WERI-Rb-1 (cell line): Measurements from ENCODE around the gene PSMA6.

Experiments used
- DNase-seq: peaks from one replicate; pipeline ENCODE4 v3.0.0-alpha.2; 2020
- H3K27ac ChIP-seq: fragments of 250-450 bp; sonication (Bioruptor Pico); 2 replicates; pipeline ENCODE4 v1.5.1; 2020; ENCODE audit warnings: mild to moderate bottlenecking, moderate library complexity
- H3K27me3 ChIP-seq: fragments of 250-450 bp; sonication (Bioruptor Pico); 2 replicates; pipeline ENCODE4 v1.5.1; 2021; ENCODE audit warnings: mild to moderate bottlenecking, low read depth, moderate library complexity; ENCODE audit not compliant: insufficient read depth, severe bottlenecking
- H3K36me3 ChIP-seq: fragments of 250-450 bp; sonication (Bioruptor Pico); 2 replicates; pipeline ENCODE4 v1.5.1; 2020; ENCODE audit warnings: mild to moderate bottlenecking, moderate library complexity
- H3K4me3 ChIP-seq: 2 replicates; pipeline ENCODE4 v1.5.1; 2011; ENCODE audit warnings: low read depth, mild to moderate bottlenecking, control low read depth, low read length
- H3K9me3 ChIP-seq: fragments of 250-450 bp; sonication (Bioruptor Pico); 2 replicates; pipeline ENCODE4 v1.5.1; 2021; ENCODE audit warnings: mild to moderate bottlenecking, moderate library complexity; ENCODE audit not compliant: severe bottlenecking
- CTCF ChIP-seq: IDR thresholded peaks from 2 replicates; pipeline ENCODE4 v1.5.1; 2011; ENCODE audit warnings: low read depth, mild to moderate bottlenecking, control low read depth, inconsistent platforms, low read length

The PSMA6 gene

GRCh38 chr14:35362450-35362849, 70.3 kb downstream of the PSMA6 start:
- no peak for DNase-seq
- H3K36me3 ChIP-seq: no peaks in the 10 kb centered on the region
- no peaks in the 10 kb centered on the region for H3K9me3 ChIP-seq
- H3K4me3 ChIP-seq: no peak overlapping the region
- H3K27me3 ChIP-seq: no peaks in the 10 kb centered on the region
- no peak overlapping the region for H3K27ac ChIP-seq
- no peak for TF ChIP-seq CTCF

GRCh38 chr14:35362911-35363374, 70.8 kb downstream of the PSMA6 start:
- Histone ChIP-seq H3K27me3 (no peaks in the 10 kb centered on the region), H3K36me3 (no peaks in the 10 kb centered on the region), H3K9me3 (no peaks in the 10 kb centered on the region), H3K4me3 (no peak overlapping the region), H3K27ac (no peak overlapping the region)
- no peak for DNase-seq
- no peak for TF ChIP-seq CTCF

- no peaks in the 10 kb centered on the region for H3K9me3 ChIP-seq
- H3K27me3 ChIP-seq: no peaks in the 10 kb centered on the region
- no peaks in the 10 kb centered on the region for H3K36me3 ChIP-seq
- no peak overlapping the region for H3K27ac ChIP-seq
- H3K4me3 ChIP-seq: no peak overlapping the region
- DNase-seq: no peak
- no peak for TF ChIP-seq CTCF
Observed at GRCh38 chr14:35365130-35366055, 73.2 kb downstream of the PSMA6 start.

- DNase-seq: no peak
- H3K27ac ChIP-seq: no peak overlapping the region
- no peak overlapping the region for H3K4me3 ChIP-seq
- H3K27me3 ChIP-seq: no peaks in the 10 kb centered on the region
- no peaks in the 10 kb centered on the region for H3K9me3 ChIP-seq
- no peak for TF ChIP-seq CTCF
- H3K36me3 ChIP-seq: no peaks in the 10 kb centered on the region
Observed at GRCh38 chr14:35366056-35366451, 73.9 kb downstream of the PSMA6 start.

- Histone ChIP-seq H3K4me3 (no peak overlapping the region), H3K27ac (no peak overlapping the region), H3K27me3 (no peaks in the 10 kb centered on the region), H3K36me3 (no peaks in the 10 kb centered on the region), H3K9me3 (no peaks in the 10 kb centered on the region)
- no peak for TF ChIP-seq CTCF
- no peak for DNase-seq
Observed at GRCh38 chr14:35366521-35366976, 74.4 kb downstream of the PSMA6 start.

- Histone ChIP-seq H3K4me3 (no peak overlapping the region), H3K27me3 (no peaks in the 10 kb centered on the region), H3K36me3 (no peaks in the 10 kb centered on the region), H3K9me3 (no peaks in the 10 kb centered on the region), H3K27ac (no peak overlapping the region)
- TF ChIP-seq CTCF: no peak
- DNase-seq: no peak
Observed at GRCh38 chr14:35367056-35367372, 74.8 kb downstream of the PSMA6 start.
